RPMI7951 (cell line): ENCODE measurements around the gene MVK. TPM values are rescaled to one million over a fixed set of nuclear protein-coding genes. Genes with fewer than 3 reads are reported as not detected.
A peak's percentile ranks its signal among the peaks of the same experiment; 100 is the strongest.

ENCODE experiments used
- DNase-seq: peaks from one replicate; pipeline ENCODE4 v3.0.0-alpha.2; 2012; ENCODE audit warnings: low read depth
- total RNA-seq: library from RNA; depleted of rRNA; stranded (reverse); fragments of >200 nt; shearing (Covaris generic); gene quantifications from 2 replicates; pipeline ENCODE4 v1.2.3, GENCODE V29; 2014

Gene MVK
- total RNA-seq, 1 experiment from 2014 or later: 12.1 TPM

- no peak for DNase-seq
These were observed 10.0 kb upstream of the MVK start for GRCh38 chr12:109563291-109564284.

DNA sequence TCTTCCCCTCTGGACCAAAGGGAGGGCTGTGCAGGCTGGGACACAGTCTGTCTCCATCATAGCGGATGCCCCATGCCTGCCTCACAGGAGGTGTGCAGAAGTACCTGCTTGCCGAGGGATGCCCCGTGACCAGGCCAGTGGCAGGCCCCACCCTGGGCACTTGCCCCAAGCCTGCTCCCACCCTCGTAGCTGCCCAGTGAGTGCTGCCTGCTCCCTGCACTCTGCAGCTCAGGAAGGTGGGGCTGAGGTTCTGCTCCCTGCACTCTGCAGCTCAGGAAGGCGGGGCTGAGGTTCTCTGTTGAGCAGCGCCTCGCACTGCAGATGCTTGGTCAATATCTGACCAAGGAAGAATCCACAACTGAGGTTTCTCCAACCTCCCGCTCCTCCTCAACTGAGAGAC lies 7.2 kb upstream of the MVK start:
- DNase-seq: no peak

DNA sequence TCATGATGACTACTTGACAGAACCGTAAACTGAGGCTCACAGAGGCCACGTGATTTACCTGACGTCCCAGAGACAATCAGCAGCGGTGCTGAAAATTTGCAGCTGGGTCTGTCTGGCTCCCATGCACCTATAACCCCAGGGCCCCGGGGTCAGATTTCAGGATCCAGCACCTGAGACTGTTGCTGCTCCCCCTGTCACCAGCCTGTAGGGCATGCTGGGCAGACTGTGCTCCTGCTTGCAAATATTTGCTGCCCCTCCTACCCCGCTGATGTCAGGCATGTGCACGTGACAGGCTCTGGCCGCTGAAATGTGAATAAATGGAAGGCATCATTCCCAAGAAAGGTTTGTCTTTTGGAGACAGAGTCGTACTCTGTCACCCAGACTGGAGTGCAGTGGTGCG lies 6.3 kb upstream of the MVK start:
- DNase-seq: no peak

DNA sequence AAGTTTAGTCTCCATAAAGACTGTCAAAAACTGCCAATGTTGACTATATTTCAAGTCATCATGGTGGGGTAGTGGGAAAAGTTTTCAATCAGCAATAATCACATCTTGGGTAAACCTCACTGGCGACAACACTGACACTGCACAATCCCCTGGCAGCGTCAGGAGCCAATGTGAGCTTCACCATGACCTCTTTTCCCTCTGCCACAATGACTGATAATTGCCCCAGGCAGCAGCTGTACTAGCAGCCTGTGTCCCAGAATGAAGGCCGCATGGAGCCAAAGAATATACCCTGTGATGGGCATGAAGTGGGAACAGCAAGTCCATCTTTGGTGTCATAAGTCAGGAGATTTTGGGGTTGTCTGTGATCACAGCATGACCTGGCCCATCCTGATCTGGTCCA lies 5.6 kb upstream of the MVK start:
- DNase-seq: no peak

DNA sequence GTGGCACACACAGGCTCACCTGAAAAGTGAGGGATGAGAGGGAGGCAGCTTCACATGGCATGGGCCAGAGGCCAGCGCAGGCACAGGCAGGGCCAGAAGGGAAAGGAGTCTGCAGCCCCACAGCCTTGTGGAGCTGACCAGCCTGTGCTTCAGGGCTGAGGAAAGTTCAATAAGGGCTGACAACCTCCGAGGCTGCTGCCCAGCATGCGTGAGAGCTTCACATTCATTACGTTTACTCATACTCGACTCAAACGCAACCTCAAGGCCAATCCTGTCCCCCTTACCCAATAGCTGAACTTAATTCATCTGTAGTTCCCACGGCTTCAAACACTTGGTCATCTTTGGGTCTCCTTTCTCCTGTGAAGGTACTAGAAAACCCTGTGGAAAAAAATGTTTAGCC lies 5.1 kb upstream of the MVK start:
- DNase-seq: no peak

DNA sequence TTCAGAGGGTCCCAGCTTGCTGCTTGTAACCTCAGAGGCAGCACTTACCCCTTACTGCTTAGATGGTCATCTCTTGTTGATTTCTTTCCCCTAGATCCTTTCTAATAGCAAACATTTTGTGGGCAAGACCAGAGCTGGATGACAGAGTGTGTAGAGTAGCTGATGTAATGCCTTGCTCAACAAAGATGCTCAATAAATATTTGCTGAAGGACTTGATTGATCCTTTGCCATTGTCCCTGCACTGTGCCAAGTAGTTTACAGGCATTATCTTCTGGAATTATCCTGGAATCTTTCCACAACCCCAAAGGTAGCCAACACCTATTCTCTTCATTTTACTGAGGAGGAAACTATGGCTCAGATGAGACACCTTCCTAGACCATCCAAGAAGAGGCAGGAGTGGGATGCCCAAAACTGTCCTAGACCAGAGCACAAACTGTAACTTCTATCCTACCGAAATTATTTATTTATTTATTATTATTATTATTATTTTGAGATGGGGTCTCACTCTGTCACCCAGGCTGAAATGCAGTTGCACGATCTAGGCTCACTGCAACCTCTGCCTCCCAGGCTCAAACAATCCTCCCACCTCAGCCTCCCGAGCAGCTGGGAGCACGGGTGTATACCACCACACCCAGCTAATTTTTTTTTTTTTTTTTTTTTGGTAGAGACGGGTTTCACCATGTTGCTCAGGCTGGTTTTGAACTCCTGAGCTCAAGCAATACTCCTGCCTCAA lies 1.7 kb upstream of the MVK start:
- DNase-seq: no peak

DNA sequence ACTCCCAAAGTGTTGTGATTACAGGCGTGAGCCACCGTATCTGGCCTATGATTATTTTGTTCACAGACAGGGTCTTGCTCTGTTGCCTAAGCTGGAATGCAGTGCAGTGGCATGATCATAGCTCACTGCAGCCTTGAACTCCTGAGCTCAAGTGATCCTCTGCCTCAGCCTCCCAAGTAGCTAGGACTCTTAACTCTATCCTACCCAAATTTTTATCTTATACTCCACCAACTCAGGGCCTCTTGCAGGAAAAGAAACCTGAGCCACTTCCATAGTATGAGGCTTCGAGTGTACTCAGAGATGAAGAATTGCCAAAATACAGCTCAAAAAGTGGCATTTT lies 1.1 kb upstream of the MVK start:
- no peak for DNase-seq

DNA sequence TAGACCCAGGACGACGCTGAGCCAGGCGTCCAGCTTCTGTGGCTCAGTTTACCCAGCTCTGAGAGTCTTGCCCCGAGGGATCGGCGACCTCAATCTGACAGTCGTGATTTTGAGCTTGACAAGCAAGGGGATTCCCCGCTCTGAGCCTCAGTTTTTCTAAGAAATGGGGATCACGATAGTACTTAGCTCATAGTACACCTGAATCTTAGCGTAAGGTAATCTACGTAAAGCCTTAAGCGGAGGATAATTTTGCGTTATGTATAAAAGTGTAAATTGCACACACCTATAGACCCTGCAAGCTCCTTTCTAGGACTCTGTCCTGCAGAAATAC lies 285 bp downstream of the MVK start:
- no peak for DNase-seq

DNA sequence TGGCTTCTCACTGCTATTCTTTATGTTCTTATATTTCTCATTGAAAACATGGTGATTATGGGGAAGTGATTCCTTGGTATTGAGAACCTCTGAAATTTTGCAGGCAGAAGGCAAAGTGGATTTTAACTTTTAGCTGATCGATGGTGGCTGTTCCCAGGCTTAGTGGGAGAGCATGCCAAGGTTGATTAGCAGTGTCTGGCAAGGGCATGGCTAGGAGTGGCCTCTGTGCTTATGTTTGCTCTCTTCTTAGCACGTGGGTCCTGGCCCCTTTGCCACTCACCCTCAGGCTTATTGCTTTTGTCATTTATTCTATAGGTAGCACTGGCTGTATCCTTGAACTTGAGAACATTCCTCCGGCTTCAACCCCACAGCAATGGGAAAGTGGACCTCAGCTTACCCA lies 2.1 kb downstream of the MVK start:
- DNase-seq: no peak

- DNase-seq: no peak
These were observed 3.7 kb downstream of the MVK start for GRCh38 chr12:109577311-109577710.

DNA sequence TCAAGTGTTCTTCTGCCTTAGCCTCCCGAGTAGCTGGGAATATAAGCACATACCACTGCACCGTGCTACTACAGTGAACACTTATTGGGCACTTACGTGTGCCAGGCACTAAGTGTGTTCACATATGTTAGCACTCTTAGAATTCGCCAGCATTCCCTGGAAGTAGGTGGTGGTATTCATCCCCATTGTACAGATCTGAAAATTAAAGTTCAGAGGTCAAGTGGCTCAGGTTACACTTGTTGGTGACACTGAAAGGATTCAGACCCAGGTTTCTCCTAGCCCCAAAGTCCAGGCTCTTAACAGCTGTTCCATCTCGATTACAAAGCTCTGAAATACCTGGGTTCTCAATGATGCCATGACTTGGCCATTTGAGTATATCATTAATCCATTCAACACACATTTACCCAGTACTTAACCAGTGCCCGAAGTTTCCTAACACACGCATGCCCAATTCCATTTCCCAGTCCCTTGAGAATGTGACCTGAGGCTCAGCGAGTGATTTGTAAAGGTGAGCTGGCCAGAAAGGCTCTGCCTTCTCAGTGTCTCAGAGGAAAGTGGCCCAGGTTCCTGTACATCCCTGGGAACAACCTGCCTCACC lies 4.8 kb downstream of the MVK start:
- DNase-seq: no peak

DNA sequence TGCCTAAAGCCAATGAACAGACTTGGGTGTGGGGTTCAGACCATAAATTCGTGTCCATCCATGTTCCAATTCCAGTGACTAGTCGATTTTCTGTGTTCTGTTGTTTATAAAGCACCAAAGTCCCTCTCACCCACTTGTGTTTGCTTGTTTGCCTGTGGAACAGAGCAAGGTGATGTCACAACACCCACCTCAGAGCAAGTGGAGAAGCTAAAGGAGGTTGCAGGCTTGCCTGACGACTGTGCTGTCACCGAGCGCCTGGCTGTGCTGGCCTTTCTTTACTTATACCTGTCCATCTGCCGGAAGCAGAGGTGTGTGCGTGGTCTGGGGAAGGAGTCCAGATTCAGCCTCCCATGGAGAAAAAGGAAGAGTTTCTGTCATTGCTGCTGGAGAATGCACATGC lies 6.0 kb downstream of the MVK start:
- no peak for DNase-seq

DNA sequence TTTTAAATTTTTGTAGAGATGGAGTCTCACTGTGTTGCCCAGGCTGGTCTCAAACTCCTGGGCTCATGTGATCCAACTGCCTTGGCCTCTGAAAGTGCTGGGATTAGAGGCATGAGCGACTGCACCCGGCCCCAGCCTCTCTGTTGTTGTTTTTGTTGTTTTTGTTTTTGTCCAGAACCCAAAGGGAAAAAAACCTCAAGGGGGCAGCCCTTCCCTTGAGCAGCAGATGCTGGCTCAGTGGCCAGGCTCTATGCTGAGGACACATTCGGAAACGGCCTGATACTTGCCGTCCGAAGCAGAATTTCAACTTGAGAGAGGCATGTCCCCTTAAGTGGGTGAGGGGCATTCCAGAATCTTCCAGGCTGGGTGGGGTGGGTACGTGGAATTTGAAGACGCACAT lies 6.7 kb downstream of the MVK start:
- DNase-seq: no peak

GRCh38 chr12:109580684-109581333 lies 7.2 kb downstream of the MVK start:
- DNase-seq: no peak

GRCh38 chr12:109581334-109581691 lies 7.7 kb downstream of the MVK start:
- no peak for DNase-seq

DNA sequence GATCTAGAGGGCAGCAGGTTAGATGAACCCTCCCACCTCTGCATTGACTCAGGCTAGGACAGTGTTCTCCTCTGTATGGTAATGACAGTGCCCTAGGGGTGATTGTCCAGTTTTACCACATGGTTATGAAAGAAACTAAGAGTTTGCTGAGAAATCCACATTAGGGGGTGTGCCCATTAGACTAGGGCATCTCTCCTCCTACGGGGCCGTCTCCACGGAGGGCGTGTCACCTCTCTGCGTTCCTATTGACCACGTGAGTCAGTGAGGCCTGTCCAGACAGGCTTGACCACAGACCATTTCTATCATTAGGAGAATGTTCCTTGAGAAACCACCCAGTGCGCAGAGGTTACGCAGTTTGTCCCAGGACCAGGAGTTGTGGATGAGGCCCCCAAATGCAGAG lies 8.3 kb downstream of the MVK start:
- DNase-seq: peak; percentile 66

DNA sequence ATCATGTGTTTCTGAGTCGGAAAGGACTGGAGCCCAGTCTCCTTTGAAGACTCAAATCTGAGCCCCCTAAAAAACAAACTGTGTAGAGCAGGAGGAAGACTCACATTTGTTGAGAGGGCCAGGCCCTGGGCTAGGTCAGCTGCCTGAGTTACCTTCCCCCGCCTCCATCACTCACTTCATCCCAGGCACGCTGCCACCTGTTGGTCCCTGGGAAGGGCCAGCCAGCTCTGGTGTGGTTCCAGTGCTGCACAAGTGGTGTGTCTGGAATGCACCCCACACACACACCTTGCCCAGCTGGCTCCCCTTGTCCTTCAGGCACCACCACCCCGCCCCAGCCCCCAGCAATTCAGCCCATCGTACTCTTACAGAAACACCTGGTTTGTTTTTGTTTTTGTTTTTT lies 9.0 kb downstream of the MVK start:
- DNase-seq: no peak

DNA sequence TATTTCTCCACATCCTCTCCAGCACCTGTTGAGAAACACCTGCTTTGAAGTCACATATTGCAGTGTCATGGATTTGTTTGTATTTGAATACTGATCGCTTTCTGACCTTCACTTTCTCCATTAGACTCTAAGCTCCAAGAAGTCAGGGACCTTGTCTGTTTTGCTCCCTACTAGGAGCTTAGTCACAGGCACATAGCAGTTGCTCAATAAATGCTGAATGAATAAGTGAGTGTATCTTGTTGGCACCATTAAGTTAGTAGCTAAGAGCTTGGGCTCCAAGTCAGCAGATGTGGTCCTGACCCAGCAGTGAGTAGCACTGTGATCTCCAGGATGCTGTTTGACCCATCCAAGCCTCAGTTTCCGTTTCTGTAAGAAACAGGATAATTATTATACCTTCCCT lies 10.1 kb downstream of the MVK start:
- no peak for DNase-seq

DNA sequence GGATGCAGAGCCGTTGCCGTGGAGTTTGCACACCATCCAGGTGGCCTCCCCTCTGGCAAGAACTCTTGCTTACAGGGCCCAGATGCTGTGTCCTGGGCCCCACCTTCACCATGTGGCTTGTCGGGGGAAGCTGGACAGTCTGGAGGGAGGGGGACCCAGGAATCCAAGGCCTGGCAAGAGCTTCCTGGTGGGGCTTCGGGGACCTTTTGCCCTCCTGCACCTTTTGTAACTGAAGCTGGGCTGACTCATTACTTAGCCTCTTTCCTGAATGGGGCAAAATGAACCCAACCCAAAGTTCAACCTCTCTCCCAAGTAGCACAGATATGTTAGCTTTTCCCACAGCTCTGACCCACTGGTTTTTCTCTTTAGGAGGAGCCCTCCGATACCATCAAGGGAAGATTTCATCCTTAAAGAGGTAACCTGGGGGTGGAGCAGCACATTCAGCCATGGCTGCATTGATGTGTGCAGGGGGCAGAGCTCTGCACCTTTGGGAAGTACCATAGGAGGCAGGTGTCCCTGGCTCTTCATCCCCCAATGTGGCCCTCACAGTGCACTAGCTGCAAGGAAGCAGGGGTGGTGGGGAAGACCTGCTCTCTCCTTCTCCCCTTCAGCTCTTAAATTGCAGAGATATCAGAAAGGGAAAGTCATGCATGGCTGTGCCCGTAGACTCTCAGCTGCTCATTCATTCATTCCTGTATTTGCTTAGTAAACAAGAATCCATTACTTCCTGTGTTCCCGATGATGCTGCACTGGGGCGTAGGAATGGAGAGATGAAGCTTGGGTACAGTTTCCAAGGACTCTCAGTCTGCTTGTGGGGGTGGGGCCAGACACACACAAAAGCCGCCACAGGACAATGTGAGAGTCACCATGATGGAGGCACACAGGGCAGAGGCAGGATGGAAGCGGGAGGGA lies 13.0 kb downstream of the MVK start:
- DNase-seq: no peak

DNA sequence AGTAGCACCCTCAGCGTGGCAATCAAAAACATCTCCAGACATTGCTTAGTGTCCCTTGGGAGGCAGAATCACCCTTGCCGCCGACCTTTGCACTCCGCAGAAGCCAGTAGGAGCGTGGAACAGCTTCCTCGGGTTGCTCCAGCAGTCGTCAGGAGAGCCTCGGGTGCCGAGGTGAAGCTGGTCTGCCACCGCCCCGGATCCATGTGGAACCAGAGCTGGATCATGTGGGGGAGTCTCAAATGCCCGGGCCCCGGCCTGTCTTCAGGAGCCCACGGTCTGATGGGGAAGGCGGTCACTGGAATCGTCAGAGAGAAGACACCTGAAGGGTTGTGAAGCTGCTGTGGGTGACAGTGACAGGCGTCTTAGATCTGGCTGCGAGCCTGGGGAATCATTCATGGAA lies 14.3 kb downstream of the MVK start:
- DNase-seq: no peak

DNA sequence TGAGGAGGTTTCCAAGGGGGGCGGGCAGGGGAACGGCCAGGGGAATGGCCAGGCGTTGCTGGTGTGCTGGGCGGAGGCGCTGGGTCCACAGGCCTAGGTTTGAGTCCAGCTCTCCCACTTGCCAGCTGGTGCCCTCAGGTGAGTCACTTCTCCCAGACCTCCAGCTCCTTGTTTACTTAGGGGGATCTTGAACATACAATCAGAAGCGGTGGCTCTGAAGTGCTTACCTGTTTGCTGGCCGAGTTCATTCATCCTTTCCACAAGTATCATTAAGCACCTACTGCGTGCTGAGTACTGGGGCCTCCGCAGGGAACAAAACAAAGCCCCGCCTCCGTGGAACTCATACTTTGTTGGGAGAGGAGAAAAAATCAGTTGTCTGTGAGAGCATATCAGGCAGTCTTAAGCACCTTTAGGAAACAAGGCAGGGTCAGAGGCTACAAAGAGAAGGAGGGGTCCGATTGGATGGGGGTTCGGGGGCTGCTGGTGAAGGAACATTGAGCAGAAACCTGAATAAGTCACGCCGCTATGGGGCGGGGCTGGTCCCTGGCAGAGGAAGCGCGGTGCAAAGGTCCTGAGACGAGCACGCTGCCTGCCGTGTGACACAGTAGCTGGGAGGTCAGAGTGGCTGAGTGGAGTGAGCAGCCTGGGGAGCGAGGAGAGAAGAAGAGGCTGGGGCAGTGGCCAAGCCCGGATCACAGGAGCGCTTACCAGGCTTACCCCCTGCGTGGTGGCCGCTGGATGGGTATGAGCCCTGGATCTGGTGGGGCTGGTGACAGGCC lies 15.1 kb downstream of the MVK start:
- DNase-seq: no peak
